Peyer's patch (tissue), 4 donors: ENCODE measurements around the gene AAGAB.

Experiments
- CTCF ChIP-seq, 6 experiments: fragments of 450-650 bp in 4 of 6; fragments of 200-600 bp in 2 of 6; sonication (generic) in 1 of 6; IDR thresholded peaks; one replicate each; pipeline ENCODE4 v1.5.1; 2017 to 2019; ENCODE audit warnings: antibody characterized with exemption in 6 of 6, mild to moderate bottlenecking in 3 of 6, moderate library complexity in 1 of 6
- POLR2A ChIP-seq, 2 donors: fragments of 450-650 bp; IDR thresholded peaks; one replicate each; pipeline ENCODE4 v1.5.1; 2017; ENCODE audit warnings: antibody characterized with exemption in 2 of 2, mild to moderate bottlenecking in 2 of 2, moderate library complexity in 2 of 2

DNA sequence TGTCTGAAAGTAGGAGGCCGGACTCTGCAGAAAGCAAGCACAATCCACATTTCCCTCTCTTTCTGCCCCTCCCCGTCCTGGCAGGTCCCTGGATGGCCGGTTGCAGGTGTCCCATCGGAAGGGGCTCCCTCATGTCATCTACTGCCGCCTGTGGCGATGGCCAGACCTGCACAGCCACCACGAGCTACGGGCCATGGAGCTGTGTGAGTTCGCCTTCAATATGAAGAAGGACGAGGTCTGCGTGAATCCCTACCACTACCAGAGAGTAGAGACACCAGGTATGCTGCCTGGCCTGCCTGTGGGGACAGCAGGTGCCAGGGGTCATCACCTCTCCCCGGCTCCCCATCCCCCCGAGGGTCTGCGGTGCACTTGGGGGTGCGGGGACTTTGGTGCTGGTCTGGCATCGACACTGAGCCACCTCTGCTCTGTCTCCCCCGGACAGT, 89.6 kb downstream of the AAGAB start:
- TF ChIP-seq CTCF (IDR thresholded peaks at IDR 0.05) (no peak), POLR2A (IDR thresholded peaks at IDR 0.05) (no peak)
